Caco-2 (cell line): ENCODE results near the gene HK1. TPM values are rescaled to one million over a fixed set of nuclear protein-coding genes. Genes with fewer than 3 reads are reported as not detected.

Experiments used
- BruUV-seq: library from RNA; stranded (reverse); fragments of 400-500 nt; replicated peaks from 2 replicates; lab custom pipeline; 2021; lab: Mats Ljungman, UMichigan
- CTCF ChIA-PET: fragments of 300-600 bp; sonication (Branson Sonifier 250); formaldehyde crosslinking; loops from one replicate; lab custom pipeline; 2022; ENCODE audit warnings: antibody characterized with exemption; lab: Charles Lee
- POLR2A ChIA-PET: fragments of 300-600 bp; sonication (Branson Sonifier 250); formaldehyde crosslinking; loops from one replicate; lab custom pipeline; 2022; ENCODE audit warnings: antibody characterized with exemption; lab: Charles Lee
- DNase-seq, 2 experiments: peaks; one replicate each; pipeline versions ENCODE4 v3.0.0 to v3.0.0-alpha.2; 2020 to 2022
- H3K27me3 ChIP-seq: replicated peaks from 2 replicates; pipeline ENCODE4 v1.6.0; 2011; ENCODE audit warnings: low read length; ENCODE audit not compliant: control insufficient read depth, insufficient read depth
- H3K36me3 ChIP-seq: 2 replicates; pipeline ENCODE4 v1.5.1; 2011; ENCODE audit warnings: low read length; ENCODE audit not compliant: control insufficient read depth, insufficient read depth
- H3K4me1 ChIP-seq: fragments of 250-450 bp; sonication (Bioruptor Pico); 2 replicates; pipeline ENCODE4 v1.5.1; 2020; ENCODE audit warnings: mild to moderate bottlenecking
- H3K4me3 ChIP-seq: 2 replicates; pipeline ENCODE4 v1.5.1; 2011; ENCODE audit warnings: low read depth, mild to moderate bottlenecking, control low read depth, low read length
- H3K9me3 ChIP-seq: fragments of 250-450 bp; sonication (Bioruptor Pico); 2 replicates; pipeline ENCODE4 v1.5.1; 2020; ENCODE audit warnings: mild to moderate bottlenecking, moderate library complexity
- H3K27ac Mint-ChIP-seq: one replicate; pipeline ENCODE4 v1.8.0; 2022; ENCODE audit warnings: mixed read lengths; ENCODE audit not compliant: unreplicated experiment
- H3K27me3 Mint-ChIP-seq: one replicate; pipeline ENCODE4 v1.8.0; 2022; ENCODE audit warnings: mixed read lengths; ENCODE audit not compliant: insufficient read depth, unreplicated experiment
- H3K36me3 Mint-ChIP-seq: one replicate; pipeline ENCODE4 v1.8.0; 2022; ENCODE audit warnings: mild to moderate bottlenecking, mixed read lengths; ENCODE audit not compliant: insufficient read depth, unreplicated experiment
- H3K4me1 Mint-ChIP-seq: one replicate; pipeline ENCODE4 v1.8.0; 2022; ENCODE audit warnings: low read depth, mixed read lengths; ENCODE audit not compliant: unreplicated experiment
- H3K4me3 Mint-ChIP-seq: one replicate; pipeline ENCODE4 v1.8.0; 2022; ENCODE audit warnings: mild to moderate bottlenecking, moderate library complexity, mixed read lengths; ENCODE audit not compliant: unreplicated experiment
- H3K9me3 Mint-ChIP-seq: one replicate; pipeline ENCODE4 v1.8.0; 2022; ENCODE audit warnings: mixed read lengths; ENCODE audit not compliant: unreplicated experiment
- intact Hi-C: fragments of 100-400 bp; cut with micrococcal nuclease; formaldehyde crosslinking; loops from one replicate; pipeline ENCODE4 v1.10.0; 2022; ENCODE audit not compliant: unreplicated experiment
- total RNA-seq: library from RNA; stranded (reverse); gene quantifications from 2 replicates; pipeline ENCODE4 v1.2.3, GENCODE V29; 2022
- TF ChIP-seq, protein P1 (sequence below), 2 experiments: fragments of 200-600 bp in 1 of 2; IDR thresholded peaks; 1 replicate in 1 of 2; 2 replicates in 1 of 2; pipeline versions ENCODE4 v1.5.1 to v1.8.0; 2011 to 2022; ENCODE audit warnings: antibody characterized with exemption in 1 of 2, control low read depth in 1 of 2, inconsistent platforms in 1 of 2, low read depth in 1 of 2, low read length in 1 of 2, mild to moderate bottlenecking in 1 of 2, moderate library complexity in 1 of 2; ENCODE audit not compliant: insufficient read depth in 1 of 2, severe bottlenecking in 1 of 2, unreplicated experiment in 1 of 2

The HK1 gene
- total RNA-seq, 1 experiment from 2014 or later = 35.4 TPM

DNA sequence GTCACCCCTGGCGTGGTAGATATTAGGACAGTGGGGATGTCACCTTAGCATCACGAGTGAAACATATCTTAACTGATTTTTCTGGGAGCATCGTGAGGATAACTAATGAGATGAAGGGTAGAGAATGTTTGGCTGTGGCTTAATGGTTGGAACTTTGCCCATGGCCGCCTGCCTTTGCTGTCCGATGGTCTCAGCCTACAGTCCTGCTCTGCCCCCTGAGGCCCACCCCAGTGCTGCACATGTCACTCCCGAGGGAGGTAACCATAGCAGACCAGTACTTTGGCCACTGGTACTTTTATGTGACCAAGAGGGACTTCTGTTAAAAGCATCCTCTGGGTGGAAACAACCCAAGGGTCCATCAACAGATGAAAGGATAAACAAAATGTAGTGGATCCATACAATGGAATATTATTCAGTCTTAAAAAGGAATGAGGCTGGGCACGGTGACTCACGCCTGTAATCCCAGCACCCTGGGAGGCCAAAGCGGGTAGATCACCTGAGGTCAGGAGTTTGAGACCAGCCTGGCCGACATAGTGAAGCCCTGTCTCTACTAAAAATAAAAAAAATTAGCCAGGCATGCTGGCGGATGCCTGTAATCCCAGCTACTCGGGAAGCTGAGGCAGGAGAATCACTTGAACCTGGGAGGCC, 80.0 kb downstream of the HK1 start:
- no TSS peak for BruUV-seq

DNA sequence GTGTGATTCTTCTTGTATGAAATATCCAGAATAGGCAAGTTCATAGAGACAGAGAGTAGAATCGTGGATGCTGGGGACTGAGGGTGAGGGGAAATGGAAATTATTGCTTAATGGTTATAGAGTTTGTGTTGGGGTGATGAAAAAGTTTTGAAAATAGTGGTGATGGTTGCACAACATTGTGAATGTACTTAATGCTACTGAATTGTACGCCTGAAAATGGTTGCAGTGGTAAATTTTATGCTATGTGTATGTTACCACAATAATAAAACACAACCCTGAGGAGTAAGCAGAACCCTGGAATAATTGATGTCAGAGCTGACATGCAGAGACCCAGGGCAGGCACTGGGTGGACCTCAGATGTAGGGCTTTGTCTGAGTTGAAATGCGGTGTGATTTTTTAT, 80.9 kb downstream of the HK1 start:
- Histone ChIP-seq H3K4me3 (no peak overlapping the region), H3K4me1 (peaks cover 13% of the 10 kb centered on the region), H3K27me3 (no peaks in the 10 kb centered on the region), H3K9me3 (0 out of 2 replicates have a peak, but pooled peaks cover 2% of the 10 kb centered on the region), H3K36me3 (no peaks in the 10 kb centered on the region)
- TF ChIP-seq, protein P1, sequence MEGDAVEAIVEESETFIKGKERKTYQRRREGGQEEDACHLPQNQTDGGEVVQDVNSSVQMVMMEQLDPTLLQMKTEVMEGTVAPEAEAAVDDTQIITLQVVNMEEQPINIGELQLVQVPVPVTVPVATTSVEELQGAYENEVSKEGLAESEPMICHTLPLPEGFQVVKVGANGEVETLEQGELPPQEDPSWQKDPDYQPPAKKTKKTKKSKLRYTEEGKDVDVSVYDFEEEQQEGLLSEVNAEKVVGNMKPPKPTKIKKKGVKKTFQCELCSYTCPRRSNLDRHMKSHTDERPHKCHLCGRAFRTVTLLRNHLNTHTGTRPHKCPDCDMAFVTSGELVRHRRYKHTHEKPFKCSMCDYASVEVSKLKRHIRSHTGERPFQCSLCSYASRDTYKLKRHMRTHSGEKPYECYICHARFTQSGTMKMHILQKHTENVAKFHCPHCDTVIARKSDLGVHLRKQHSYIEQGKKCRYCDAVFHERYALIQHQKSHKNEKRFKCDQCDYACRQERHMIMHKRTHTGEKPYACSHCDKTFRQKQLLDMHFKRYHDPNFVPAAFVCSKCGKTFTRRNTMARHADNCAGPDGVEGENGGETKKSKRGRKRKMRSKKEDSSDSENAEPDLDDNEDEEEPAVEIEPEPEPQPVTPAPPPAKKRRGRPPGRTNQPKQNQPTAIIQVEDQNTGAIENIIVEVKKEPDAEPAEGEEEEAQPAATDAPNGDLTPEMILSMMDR (IDR thresholded peaks at IDR 0.05; ENCODE audit: insufficient read depth in 1 of 2, low read depth in 1 of 2, low read length in 1 of 2, severe bottlenecking in 1 of 2, unreplicated experiment in 1 of 2) = no peak
- no TSS peak for BruUV-seq
- no peak for DNase-seq
- no peak overlapping the region for H3K4me3 Mint-ChIP-seq
- intact Hi-C loops = no loop called here
- CTCF ChIA-PET = interaction anchor here (0.5 to 1.3 kb wide), 2 partner anchors 34 to 184 kb away, joined by 3 to 4 read pairs; no protein-coding TSS in a partner anchor
- no peaks in the 10 kb centered on the region for H3K27me3 Mint-ChIP-seq
- POLR2A ChIA-PET = no interaction called here
- H3K4me1 Mint-ChIP-seq = peaks cover 24% of the 10 kb centered on the region
- H3K9me3 Mint-ChIP-seq = no peaks in the 10 kb centered on the region
- H3K36me3 Mint-ChIP-seq = no peaks in the 10 kb centered on the region
- no peak overlapping the region for H3K27ac Mint-ChIP-seq

More for the DNA sequence above, 80.0 kb downstream of the HK1 start:
- H3K4me3 ChIP-seq = no peak overlapping the region
- peaks cover 25% of the 10 kb centered on the region for H3K4me1 Mint-ChIP-seq
- intact Hi-C loops = no loop called here
- no peaks in the 10 kb centered on the region for H3K9me3 Mint-ChIP-seq
- no peaks in the 10 kb centered on the region for H3K27me3 ChIP-seq
- ChIA-PET CTCF (interaction anchor here (0.6 to 1.3 kb wide), 4 partner anchors 34 to 900 kb away, joined by 3 to 4 read pairs (median 3); no protein-coding TSS in a partner anchor), POLR2A (interaction anchor here (0.6 kb wide), 1 partner anchor 41 kb away, joined by 4 read pairs; no protein-coding TSS in a partner anchor)
- peaks cover 14% of the 10 kb centered on the region for H3K4me1 ChIP-seq
- no peak overlapping the region for H3K27ac Mint-ChIP-seq
- H3K9me3 ChIP-seq = 0 out of 2 replicates have a peak, but pooled peaks cover 2% of the 10 kb centered on the region
- DNase-seq = no peak
- no peak overlapping the region for H3K4me3 Mint-ChIP-seq
- H3K27me3 Mint-ChIP-seq = no peaks in the 10 kb centered on the region
- TF ChIP-seq, protein P1 (IDR thresholded peaks at IDR 0.05; ENCODE audit: insufficient read depth in 1 of 2, low read depth in 1 of 2, low read length in 1 of 2, severe bottlenecking in 1 of 2, unreplicated experiment in 1 of 2) = no peak
- no peaks in the 10 kb centered on the region for H3K36me3 Mint-ChIP-seq
- H3K36me3 ChIP-seq = no peaks in the 10 kb centered on the region

DNA sequence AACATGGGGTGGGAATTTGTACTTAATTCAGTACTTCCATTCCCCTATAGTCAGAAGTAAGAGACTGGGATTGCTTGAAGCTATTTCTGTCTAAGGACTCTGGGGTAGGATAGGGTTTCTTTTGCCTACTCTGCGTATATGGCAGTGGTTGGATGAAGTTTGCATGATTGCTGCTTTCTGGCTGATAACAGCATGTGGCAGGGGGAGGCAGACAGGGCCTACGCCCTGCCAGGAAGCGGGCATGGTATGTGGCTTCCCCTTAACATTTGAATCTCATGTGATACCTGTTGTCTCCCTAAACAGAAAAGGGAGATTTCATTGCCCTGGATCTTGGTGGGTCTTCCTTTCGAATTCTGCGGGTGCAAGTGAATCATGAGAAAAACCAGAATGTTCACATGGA, 81.3 kb downstream of the HK1 start:
- peaks cover 13% of the 10 kb centered on the region for H3K4me1 ChIP-seq
- DNase-seq = no peak
- Mint-ChIP-seq H3K4me3 (no peak overlapping the region), H3K36me3 (no peaks in the 10 kb centered on the region), H3K4me1 (peaks cover 24% of the 10 kb centered on the region), H3K27ac (no peak overlapping the region), H3K27me3 (no peaks in the 10 kb centered on the region), H3K9me3 (no peaks in the 10 kb centered on the region)
- BruUV-seq = no TSS peak
- H3K4me3 ChIP-seq = no peak overlapping the region
- ChIA-PET POLR2A (no interaction called here), CTCF (interaction anchor here (1.3 kb wide), 1 partner anchor 33 kb away, joined by 3 read pairs; no protein-coding TSS in a partner anchor)
- no peaks in the 10 kb centered on the region for H3K9me3 ChIP-seq
- TF ChIP-seq, protein P1 (IDR thresholded peaks at IDR 0.05; ENCODE audit: insufficient read depth in 1 of 2, low read depth in 1 of 2, low read length in 1 of 2, severe bottlenecking in 1 of 2, unreplicated experiment in 1 of 2) = no peak
- intact Hi-C loops = no loop called here
- no peaks in the 10 kb centered on the region for H3K36me3 ChIP-seq
- no peaks in the 10 kb centered on the region for H3K27me3 ChIP-seq
